Mammary epithelial cell (primary cell): ENCODE measurements around the gene MBTPS2.

Experiments used
- CTCF ChIP-seq, 2 donors: IDR thresholded peaks in 1 of 2; conservative IDR thresholded peaks in 1 of 2; 2 replicates each; pipeline ENCODE4 v1.5.1; 2011 to 2012; ENCODE audit warnings: inconsistent platforms in 2 of 2, low read length in 2 of 2, mild to moderate bottlenecking in 2 of 2, control low read depth in 1 of 2, low read depth in 1 of 2; ENCODE audit not compliant: insufficient read depth in 1 of 2; ENCODE audit errors: extremely low read depth in 1 of 2
- EZH2 ChIP-seq: IDR thresholded peaks from 2 replicates; pipeline ENCODE4 v1.6.1; 2012; ENCODE audit warnings: low read length, inconsistent platforms, borderline replicate concordance

GRCh38 chrX:21831496-21831895 is 7.9 kb upstream of the MBTPS2 start:
- TF ChIP-seq EZH2: no peak
- TF ChIP-seq CTCF (conservative IDR thresholded peaks at IDR 0.05 in 1 of 2, IDR thresholded peaks at IDR 0.05 in 1 of 2; ENCODE audit: extremely low read depth in 1 of 2, insufficient read depth in 1 of 2, low read depth in 1 of 2, low read length in 2 of 2): no peak
